PC-9 (cell line): Measurements from ENCODE around the gene LRP11. TPM values are rescaled to one million over a fixed set of nuclear protein-coding genes. Genes with fewer than 3 reads are reported as not detected.
"Not testable (repeated sequence)": the region's sequence is repeated elsewhere in the genome, so short reads cannot be mapped to it uniquely, and the experiment has no call there.

Source experiments
- BruUV-seq: library from RNA; stranded (reverse); fragments of 400-500 nt; replicated peaks from 2 replicates; lab custom pipeline; 2021; lab: Mats Ljungman, UMichigan
- CTCF ChIA-PET: fragments of 300-600 bp; sonication (Branson Sonifier 250); formaldehyde crosslinking; loops from one replicate; lab custom pipeline; 2022; ENCODE audit warnings: antibody characterized with exemption; lab: Charles Lee
- POLR2A ChIA-PET: fragments of 300-600 bp; sonication (Branson Sonifier 250); formaldehyde crosslinking; loops from one replicate; lab custom pipeline; 2022; ENCODE audit warnings: antibody characterized with exemption; ENCODE audit not compliant: unreplicated experiment; lab: Charles Lee
- DNase-seq, 2 experiments: peaks; one replicate each; pipeline versions ENCODE4 v3.0.0 to v3.0.0-alpha.2; 2015 to 2022; ENCODE audit warnings: mixed read lengths in 1 of 2
- H2AFZ ChIP-seq: fragments of 200-600 bp; sonication (generic); 2 replicates; pipeline ENCODE4 v1.8.1; 2017; ENCODE audit warnings: antibody characterized with exemption
- H3F3A ChIP-seq: fragments of 200-600 bp; sonication (generic); 2 replicates; pipeline ENCODE4 v1.8.1; 2017; ENCODE audit warnings: antibody characterized with exemption, mild to moderate bottlenecking, low read depth; ENCODE audit not compliant: insufficient read depth
- H3K27ac ChIP-seq: fragments of 200-600 bp; sonication (generic); 2 replicates; pipeline ENCODE4 v1.6.1; 2016; ENCODE audit warnings: mixed run types
- H3K27me3 ChIP-seq: fragments of 200-600 bp; sonication (generic); 2 replicates; pipeline ENCODE4 v1.6.1; 2016; ENCODE audit warnings: low read depth, mixed run types; ENCODE audit not compliant: insufficient read depth
- H3K36me3 ChIP-seq: fragments of 200-600 bp; sonication (generic); 2 replicates; pipeline ENCODE4 v1.6.1; 2016; ENCODE audit warnings: low read depth, mixed run types
- H3K4me1 ChIP-seq: fragments of 200-600 bp; sonication (generic); replicated peaks from 2 replicates; pipeline ENCODE4 v1.6.1; 2016; ENCODE audit warnings: mixed run types; ENCODE audit not compliant: insufficient read depth
- H3K4me2 ChIP-seq: fragments of 200-600 bp; sonication (generic); 2 replicates; pipeline ENCODE4 v1.6.1; 2017; ENCODE audit warnings: mixed run types
- H3K4me3 ChIP-seq: fragments of 200-600 bp; sonication (generic); 2 replicates; pipeline ENCODE4 v1.6.1; 2016; ENCODE audit warnings: mixed run types
- H3K79me2 ChIP-seq: fragments of 200-600 bp; sonication (generic); 2 replicates; pipeline ENCODE4 v1.6.1; 2017; ENCODE audit warnings: low read depth, mixed run types
- H3K9me2 ChIP-seq: fragments of 200-600 bp; sonication (generic); 2 replicates; pipeline ENCODE4 v1.8.1; 2017; ENCODE audit warnings: mild to moderate bottlenecking; ENCODE audit not compliant: insufficient read depth
- H3K9me3 ChIP-seq: fragments of 200-600 bp; sonication (generic); 2 replicates; pipeline ENCODE4 v1.8.1; 2016; ENCODE audit warnings: low read depth; ENCODE audit not compliant: insufficient read depth
- H4K20me1 ChIP-seq: fragments of 200-600 bp; sonication (generic); 2 replicates; pipeline ENCODE4 v1.8.1; 2017; ENCODE audit not compliant: insufficient read depth
- CTCF ChIP-seq: fragments of 200-600 bp; sonication (generic); conservative IDR thresholded peaks from 2 replicates; pipeline ENCODE4 v1.6.1; 2017; ENCODE audit warnings: mixed run types, antibody characterized with exemption, mild to moderate bottlenecking, moderate library complexity
- EZH2 ChIP-seq: fragments of 200-600 bp; sonication (generic); IDR thresholded peaks from 2 replicates; pipeline ENCODE4 v1.8.0; 2017; ENCODE audit warnings: antibody characterized with exemption, low read depth
- intact Hi-C: fragments of 100-400 bp; cut with micrococcal nuclease; formaldehyde crosslinking; loops from one replicate; pipeline ENCODE4 v1.10.0; 2022; ENCODE audit not compliant: unreplicated experiment
- total RNA-seq: library from RNA; stranded (reverse); gene quantifications from 2 replicates; pipeline ENCODE4 v1.2.3, GENCODE V29; 2021

The LRP11 gene
- total RNA-seq, 1 experiment from 2014 or later, result 38.6 TPM

GRCh38 chr6:149864578-149865535, 698 bp upstream of the LRP11 start:
- POLR2A ChIA-PET, result interaction anchor here (1.0 kb wide), 1 partner anchor 12 kb away, joined by 5 read pairs; no protein-coding TSS in a partner anchor
- peak in 1 of 2 experiments; percentile 58 for DNase-seq
- Histone ChIP-seq H3K4me1 (peaks cover 62% of the 10 kb centered on the region), H4K20me1 (no peaks in the 10 kb centered on the region), H3F3A (peaks cover 30% of the 10 kb centered on the region), H2AFZ (peak overlapping the region; percentile 80), H3K36me3 (no peaks in the 10 kb centered on the region), H3K9me3 (no peaks in the 10 kb centered on the region), H3K27me3 (no peaks in the 10 kb centered on the region), H3K79me2 (peaks cover 28% of the 10 kb centered on the region), H3K9me2 (no peaks in the 10 kb centered on the region), H3K4me2 (peak overlapping the region; percentile 81), H3K27ac (peak overlapping the region; percentile 92), H3K4me3 (peak overlapping the region; percentile 73; the same call in 1 of the 2 replicates)
- intact Hi-C loops, result loop anchor here (1.0 to 10.0 kb wide), 5 partner anchors 25 to 300 kb away; partner anchors contain the start of genes GINM1 and RAET1G
- TF ChIP-seq EZH2 (no peak), CTCF (peak; percentile 73)
- BruUV-seq, result no TSS peak
- CTCF ChIA-PET, result interaction anchor here (0.9 to 1.0 kb wide), 2 partner anchors 19 to 60 kb away, joined by 3 to 6 read pairs; no protein-coding TSS in a partner anchor

DNA sequence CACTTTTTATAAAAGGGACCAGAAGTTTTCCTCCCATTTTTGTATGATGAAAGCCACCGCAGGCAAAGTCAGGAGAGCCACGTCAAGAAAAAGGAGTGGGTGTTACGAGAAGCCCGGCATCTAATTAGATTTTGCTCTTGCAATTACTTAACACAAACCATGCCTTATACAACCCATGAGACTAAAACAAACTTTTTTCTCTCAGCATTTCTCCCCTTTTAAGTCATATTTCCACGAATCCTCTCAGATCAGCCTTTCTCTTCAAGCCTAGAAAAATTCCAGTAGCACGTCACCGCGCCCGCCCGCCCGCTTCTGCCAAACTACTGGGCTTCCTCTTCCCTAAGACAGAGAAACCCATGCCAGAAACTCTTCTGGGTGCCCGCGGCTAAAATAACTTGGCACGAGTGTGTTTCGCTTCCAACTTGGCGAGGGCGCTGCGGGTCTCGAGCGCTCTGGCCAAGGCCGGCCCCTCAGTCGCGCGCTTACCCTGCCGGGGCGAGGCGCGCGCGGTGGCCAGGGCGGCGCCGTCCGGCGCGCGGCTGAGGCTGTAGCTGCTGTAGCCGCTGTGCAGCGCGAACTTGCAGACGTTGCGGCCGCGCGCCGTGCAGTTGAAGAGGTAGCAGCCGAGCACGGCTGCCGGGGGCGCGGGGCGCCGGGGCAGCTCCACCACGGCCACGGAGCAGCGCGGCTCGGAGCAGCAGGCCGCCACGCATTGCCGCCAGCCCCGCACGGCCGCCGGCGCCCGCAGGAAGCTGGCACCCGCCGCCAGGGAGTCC, 1.0 kb downstream of the LRP11 start:
- intact Hi-C loops, result loop anchor here (1.0 to 10.0 kb wide), 2 partner anchors 8 to 298 kb away; partner anchors contain the start of gene GINM1
- POLR2A ChIA-PET, result no interaction called here
- no peaks in the 10 kb centered on the region for H3K36me3 ChIP-seq
- peaks cover 30% of the 10 kb centered on the region for H3F3A ChIP-seq
- no peaks in the 10 kb centered on the region for H4K20me1 ChIP-seq
- peak; percentile 83 to 89 for DNase-seq
- H3K27me3 ChIP-seq, result no peaks in the 10 kb centered on the region
- no peaks in the 10 kb centered on the region for H3K9me3 ChIP-seq
- CTCF ChIA-PET, result interaction anchor here (0.6 kb wide), 2 partner anchors 28 to 393 kb away, joined by 3 to 4 read pairs; no protein-coding TSS in a partner anchor
- BruUV-seq, result TSS peak; percentile 55
- H3K4me1 ChIP-seq, result peaks cover 70% of the 10 kb centered on the region
- no peaks in the 10 kb centered on the region for H3K9me2 ChIP-seq
- peak overlapping the region; percentile 69 for H2AFZ ChIP-seq
- TF ChIP-seq CTCF (no peak), EZH2 (no peak)
- H3K79me2 ChIP-seq, result peaks cover 44% of the 10 kb centered on the region
- peak overlapping the region; percentile 81 for H3K4me2 ChIP-seq
- peak overlapping the region; percentile 92 for H3K27ac ChIP-seq
- peak overlapping the region; percentile 73 for H3K4me3 ChIP-seq

DNA sequence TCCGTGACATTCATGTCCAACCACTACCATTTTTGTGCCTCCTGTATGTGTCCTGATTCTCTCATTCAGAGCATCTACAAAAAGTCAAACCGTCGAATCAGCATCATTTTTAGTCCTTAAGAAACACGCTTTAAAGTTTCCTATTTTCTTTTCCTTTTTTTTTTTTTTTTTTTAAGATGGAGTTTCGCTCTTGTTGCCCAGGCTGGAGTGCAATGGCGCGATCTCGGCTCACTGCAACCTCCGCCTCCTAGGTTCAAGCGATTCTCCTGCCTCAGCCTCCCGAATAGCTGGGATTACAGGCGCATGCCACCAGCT, 1.8 kb downstream of the LRP11 start:
- H3K79me2 ChIP-seq, result peaks cover 51% of the 10 kb centered on the region
- H3K9me2 ChIP-seq, BruUV-seq: not testable (repeated sequence)

More for the DNA sequence above, 1.8 kb downstream of the LRP11 start:
- H3K27me3 ChIP-seq, H4K20me1 ChIP-seq, POLR2A ChIA-PET, DNase-seq, H3K9me3 ChIP-seq, H3K36me3 ChIP-seq, CTCF ChIA-PET: not testable (repeated sequence)
- intact Hi-C loops, result loop anchor here (10.0 kb wide), 1 partner anchor 298 kb away; the partner anchor contains the start of gene GINM1
- H3K4me2 ChIP-seq, result peak overlapping the region; percentile 81
- H3F3A ChIP-seq, result peaks cover 27% of the 10 kb centered on the region
- H3K27ac ChIP-seq, result peak overlapping the region; percentile 92
- peak overlapping the region; percentile 73 for H3K4me3 ChIP-seq
- peak overlapping the region; percentile 69; the same call in 1 of the 2 replicates for H2AFZ ChIP-seq
- peaks cover 70% of the 10 kb centered on the region for H3K4me1 ChIP-seq
